Cortex of kidney (tissue), 1 donor: Measurements from ENCODE around the gene PCDHA8.
"Not testable (repeated sequence)": the region's sequence is repeated elsewhere in the genome, so short reads cannot be mapped to it uniquely, and the experiment has no call there.

Source experiments
- DNase-seq: peaks from one replicate; lab custom pipeline; 2025; lab: John Stamatoyannopoulos, UW

Gene PCDHA8, protein sequence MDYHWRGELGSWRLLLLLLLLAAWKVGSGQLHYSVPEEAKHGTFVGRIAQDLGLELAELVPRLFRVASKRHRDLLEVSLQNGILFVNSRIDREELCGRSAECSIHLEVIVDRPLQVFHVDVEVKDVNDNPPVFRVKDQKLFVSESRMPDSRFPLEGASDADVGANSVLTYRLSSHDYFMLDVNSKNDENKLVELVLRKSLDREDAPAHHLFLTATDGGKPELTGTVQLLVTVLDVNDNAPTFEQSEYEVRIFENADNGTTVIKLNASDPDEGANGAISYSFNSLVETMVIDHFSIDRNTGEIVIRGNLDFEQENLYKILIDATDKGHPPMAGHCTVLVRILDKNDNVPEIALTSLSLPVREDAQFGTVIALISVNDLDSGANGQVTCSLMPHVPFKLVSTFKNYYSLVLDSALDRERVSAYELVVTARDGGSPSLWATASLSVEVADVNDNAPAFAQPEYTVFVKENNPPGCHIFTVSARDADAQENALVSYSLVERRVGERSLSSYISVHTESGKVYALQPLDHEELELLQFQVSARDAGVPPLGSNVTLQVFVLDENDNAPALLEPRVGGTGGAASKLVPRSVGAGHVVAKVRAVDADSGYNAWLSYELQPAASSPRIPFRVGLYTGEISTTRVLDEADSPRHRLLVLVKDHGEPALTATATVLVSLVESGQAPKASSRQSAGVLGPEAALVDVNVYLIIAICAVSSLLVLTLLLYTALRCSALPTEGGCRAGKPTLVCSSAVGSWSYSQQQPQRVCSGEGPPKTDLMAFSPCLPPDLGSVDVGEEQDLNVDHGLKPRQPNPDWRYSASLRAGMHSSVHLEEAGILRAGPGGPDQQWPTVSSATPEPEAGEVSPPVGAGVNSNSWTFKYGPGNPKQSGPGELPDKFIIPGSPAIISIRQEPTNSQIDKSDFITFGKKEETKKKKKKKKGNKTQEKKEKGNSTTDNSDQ

DNA sequence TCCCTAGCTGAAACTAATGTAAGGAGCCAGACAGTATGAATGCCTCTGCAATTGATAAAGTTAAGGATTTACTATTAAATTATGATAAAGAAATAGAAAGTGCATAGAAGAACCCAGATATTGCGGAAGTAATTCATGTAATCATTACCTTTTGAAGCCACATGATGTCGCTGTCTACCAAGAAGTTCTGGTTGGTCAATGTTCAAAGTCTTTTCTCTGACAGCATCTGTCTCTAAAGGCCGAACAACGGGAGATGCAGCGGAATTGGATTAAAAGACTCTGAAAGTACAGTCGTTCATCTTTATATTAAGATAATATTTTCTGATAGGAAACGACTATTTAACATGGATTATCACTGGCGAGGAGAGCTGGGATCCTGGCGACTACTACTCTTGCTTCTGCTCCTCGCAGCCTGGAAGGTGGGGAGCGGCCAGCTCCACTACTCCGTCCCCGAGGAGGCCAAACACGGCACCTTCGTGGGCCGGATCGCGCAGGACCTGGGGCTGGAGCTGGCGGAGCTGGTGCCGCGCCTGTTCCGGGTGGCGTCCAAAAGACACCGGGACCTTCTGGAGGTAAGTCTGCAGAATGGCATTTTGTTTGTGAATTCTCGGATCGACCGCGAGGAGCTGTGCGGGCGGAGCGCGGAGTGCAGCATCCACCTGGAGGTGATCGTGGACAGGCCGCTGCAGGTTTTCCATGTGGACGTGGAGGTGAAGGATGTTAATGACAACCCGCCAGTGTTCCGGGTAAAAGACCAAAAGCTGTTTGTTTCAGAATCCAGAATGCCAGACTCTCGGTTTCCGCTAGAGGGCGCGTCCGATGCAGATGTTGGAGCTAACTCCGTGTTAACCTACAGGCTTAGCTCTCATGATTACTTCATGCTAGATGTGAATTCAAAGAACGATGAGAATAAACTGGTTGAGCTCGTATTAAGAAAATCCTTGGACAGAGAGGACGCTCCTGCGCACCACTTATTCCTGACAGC, at the start of gene PCDHA8:
TSS of gene PCDHA8 (plus strand) at position 210 of the 985 bp plus-strand sequence. CDS start at position 345, 135 bp downstream.
- no peak for DNase-seq

DNA sequence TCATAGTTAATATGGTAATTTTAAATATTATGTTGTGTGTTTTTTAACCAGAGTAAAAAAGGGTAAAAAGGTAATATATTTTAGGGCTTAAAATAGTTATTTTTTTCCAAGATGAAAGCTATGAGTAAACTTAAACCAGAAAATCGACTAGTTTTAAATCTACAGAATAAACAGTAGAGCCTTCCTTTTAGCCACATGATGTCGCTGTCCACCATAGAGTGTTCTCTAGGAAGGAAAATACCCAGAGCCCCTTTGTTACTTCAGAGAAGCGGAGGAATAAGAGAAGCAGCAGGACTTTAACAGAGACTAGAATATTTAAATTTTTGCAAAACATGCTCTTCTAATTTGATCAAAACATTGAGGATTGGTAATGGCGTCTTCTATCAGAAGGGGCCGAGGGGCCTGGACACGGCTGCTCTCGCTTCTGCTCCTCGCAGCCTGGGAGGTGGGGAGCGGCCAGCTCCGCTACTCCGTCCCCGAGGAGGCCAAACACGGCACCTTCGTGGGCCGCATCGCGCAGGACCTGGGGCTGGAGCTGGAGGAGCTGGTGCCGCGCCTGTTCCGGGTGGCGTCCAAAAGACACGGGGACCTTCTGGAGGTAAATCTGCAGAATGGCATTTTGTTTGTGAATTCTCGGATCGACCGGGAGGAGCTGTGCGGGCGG, 46.3 kb upstream of the PCDHA8 start, which contains the start of gene PCDHA2:
TSS of gene PCDHA2 (plus strand) at position 258 of the 664 bp plus-strand sequence.
- no peak for DNase-seq

DNA sequence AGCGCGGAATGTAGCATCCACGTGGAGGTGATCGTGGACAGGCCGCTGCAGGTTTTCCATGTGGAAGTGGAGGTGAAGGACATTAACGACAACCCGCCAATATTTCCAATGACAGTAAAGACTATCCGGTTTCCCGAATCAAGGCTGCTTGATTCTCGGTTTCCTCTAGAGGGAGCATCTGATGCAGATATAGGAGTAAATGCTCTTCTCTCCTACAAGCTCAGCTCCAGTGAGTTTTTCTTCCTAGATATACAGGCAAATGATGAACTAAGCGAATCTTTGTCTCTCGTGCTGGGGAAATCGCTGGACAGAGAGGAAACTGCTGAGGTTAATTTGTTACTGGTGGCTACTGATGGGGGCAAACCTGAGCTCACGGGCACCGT, 45.7 kb upstream of the PCDHA8 start:
- DNase-seq = no peak

DNA sequence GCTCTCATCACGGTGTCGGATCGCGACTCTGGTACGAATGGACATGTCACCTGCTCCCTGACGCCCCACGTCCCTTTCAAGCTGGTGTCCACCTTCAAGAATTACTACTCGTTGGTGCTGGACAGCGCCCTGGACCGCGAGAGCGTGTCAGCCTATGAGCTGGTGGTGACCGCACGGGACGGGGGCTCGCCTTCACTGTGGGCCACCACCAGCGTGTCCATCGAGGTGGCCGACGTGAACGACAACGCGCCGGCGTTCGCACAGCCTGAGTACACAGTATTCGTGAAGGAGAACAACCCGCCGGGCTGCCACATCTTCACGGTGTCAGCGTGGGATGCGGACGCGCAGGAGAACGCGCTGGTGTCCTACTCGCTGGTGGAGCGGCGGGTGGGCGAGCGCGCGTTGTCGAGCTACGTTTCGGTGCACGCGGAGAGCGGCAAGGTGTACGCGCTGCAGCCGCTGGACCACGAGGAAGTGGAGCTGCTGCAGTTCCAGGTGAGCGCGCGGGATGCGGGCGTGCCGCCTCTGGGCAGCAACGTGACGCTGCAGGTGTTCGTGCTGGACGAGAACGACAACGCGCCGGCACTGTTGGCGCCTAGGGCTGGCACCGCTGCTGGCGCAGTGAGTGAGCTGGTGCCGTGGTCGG, 44.8 kb upstream of the PCDHA8 start:
- not testable (repeated sequence) for DNase-seq

DNA sequence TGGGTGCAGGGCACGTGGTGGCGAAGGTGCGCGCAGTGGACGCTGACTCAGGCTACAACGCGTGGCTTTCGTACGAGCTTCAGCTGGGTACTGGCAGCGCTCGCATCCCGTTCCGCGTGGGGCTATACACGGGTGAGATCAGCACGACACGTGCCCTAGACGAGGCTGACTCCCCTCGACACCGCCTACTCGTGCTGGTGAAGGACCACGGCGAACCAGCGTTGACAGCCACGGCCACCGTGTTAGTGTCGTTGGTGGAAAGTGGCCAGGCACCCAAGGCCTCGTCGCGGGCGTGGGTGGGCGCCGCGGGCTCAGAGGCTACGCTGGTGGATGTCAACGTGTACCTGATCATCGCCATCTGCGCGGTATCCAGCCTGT, 44.3 kb upstream of the PCDHA8 start:
- DNase-seq = no peak

DNA sequence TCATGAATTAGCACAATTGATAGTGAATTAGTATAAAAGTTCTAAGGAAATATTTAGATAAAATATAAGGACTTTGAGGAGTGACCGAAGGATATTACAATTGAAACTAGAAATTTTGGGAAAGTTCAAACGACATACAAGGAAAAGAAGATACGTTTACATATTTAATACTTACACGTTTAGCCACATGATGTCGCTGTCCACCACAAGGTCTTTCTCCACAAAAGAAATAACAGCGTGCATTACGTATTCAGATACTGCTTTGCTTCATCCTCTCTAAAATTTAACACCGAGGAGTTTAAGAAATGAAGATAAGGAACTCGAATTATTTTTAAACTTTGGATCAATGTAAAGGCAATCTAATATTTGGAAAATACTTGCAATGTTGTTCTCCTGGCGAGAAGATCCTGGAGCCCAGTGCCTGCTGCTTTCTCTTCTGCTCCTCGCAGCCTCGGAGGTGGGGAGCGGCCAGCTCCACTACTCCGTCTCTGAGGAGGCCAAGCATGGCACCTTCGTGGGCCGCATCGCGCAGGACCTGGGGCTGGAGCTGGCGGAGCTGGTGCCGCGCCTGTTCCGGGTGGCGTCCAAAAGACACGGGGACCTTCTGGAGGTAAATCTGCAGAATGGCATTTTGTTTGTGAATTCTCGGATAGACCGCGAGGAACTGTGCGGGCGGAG, 40.0 kb upstream of the PCDHA8 start, which contains the start of gene PCDHA3:
TSS of gene PCDHA3 (plus strand) at position 242 of the 678 bp plus-strand sequence.
- DNase-seq = no peak

DNA sequence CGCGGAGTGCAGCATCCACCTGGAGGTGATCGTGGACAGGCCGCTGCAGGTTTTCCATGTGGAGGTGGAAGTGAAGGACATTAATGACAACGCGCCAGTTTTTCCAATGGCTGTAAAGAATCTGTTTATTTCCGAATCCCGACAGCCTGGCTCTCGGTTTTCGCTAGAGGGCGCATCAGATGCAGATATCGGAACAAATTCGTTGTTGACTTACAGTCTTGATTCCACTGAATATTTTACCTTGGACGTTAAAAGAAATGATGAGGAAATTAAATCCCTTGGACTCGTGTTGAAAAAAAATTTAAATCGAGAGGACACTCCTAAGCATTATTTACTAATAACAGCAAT, 39.5 kb upstream of the PCDHA8 start:
- no peak for DNase-seq

DNA sequence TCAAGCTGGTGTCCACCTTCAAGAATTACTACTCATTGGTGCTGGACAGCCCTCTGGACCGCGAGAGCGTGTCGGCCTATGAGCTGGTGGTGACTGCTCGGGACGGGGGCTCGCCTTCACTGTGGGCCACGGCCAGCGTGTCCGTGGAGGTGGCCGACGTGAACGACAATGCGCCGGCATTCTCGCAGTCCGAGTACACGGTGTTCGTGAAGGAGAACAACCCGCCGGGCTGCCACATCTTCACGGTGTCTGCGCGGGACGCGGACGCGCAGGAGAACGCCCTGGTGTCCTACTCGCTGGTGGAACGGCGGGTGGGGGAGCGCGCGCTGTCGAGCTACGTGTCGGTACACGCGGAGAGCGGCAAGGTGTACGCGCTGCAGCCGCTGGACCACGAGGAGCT, 38.6 kb upstream of the PCDHA8 start:
- DNase-seq = not testable (repeated sequence)

DNA sequence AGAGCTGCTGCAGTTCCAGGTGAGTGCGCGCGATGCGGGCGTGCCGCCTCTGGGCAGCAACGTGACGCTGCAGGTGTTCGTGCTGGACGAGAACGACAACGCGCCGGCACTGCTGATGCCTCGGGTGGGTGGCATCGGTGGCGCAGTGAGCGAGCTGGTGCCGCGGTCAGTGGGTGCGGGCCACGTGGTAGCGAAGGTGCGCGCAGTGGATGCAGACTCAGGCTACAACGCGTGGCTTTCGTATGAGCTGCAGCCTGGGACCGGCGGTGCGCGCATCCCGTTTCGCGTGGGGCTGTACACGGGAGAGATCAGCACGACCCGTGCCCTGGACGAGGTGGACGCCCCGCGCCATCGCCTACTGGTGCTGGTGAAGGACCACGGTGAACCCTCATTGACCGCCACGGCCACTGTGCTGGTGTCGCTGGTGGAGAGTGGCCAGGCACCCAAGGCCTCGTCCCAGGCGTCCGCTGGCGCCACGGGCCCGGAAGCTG, 38.2 kb upstream of the PCDHA8 start:
- DNase-seq = no peak

DNA sequence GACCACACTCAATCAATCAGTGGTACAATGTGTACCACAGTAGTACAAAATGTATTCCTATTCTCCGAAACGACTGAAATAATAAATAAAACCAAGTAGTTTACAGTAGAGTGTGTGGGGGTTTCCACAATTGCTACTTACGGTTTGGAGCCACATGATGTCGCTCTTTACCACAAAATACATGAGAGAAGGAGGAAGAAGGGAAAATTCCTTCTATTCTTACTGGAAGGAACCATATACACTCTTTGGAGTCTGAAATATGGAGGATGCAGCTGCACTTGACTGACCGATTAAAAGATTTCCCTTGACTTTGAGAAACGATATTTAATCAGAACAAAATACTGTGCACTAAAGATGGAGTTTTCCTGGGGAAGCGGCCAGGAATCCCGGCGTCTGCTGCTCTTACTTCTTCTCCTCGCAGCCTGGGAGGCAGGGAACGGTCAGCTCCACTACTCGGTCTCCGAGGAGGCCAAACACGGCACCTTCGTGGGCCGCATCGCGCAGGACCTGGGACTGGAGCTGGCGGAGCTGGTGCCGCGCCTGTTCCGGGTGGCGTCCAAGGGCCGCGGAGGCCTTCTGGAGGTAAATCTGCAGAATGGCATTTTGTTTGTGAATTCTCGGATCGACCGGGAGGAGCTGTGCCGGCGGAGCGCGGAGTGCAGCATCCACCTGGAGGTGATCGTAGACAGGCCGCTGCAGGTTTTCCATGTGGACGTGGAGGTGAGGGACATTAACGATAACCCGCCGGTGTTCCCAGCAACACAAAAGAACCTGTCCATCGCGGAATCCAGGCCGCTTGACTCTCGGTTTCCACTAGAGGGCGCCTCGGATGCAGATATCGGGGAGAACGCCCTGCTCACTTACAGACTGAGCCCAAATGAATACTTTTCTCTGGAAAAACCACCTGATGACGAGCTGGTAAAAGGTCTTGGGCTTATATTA, 33.9 kb upstream of the PCDHA8 start, which contains the start of gene PCDHA4:
TSS of gene PCDHA4 (plus strand) at position 235 of the 942 bp plus-strand sequence.
- no peak for DNase-seq

DNA sequence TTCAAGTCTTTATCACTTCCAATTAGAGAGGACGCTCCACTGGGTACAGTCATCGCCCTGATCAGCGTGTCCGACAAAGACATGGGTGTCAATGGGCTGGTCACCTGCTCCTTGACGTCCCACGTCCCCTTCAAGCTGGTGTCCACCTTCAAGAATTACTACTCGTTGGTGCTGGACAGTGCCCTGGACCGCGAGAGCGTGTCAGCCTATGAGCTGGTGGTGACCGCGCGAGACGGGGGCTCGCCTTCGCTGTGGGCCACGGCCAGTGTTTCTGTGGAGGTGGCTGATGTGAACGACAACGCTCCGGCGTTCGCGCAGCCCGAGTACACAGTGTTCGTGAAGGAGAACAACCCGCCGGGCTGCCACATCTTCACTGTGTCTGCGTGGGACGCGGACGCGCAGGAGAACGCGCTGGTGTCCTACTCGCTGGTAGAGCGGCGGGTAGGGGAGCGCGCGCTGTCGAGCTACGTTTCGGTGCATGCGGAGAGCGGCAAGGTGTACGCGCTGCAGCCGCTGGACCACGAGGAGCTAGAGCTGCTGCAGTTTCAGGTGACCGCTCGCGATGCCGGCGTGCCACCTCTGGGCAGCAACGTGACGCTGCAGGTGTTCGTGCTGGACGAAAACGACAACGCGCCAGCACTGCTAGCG, 32.6 kb upstream of the PCDHA8 start:
- DNase-seq = not testable (repeated sequence)

DNA sequence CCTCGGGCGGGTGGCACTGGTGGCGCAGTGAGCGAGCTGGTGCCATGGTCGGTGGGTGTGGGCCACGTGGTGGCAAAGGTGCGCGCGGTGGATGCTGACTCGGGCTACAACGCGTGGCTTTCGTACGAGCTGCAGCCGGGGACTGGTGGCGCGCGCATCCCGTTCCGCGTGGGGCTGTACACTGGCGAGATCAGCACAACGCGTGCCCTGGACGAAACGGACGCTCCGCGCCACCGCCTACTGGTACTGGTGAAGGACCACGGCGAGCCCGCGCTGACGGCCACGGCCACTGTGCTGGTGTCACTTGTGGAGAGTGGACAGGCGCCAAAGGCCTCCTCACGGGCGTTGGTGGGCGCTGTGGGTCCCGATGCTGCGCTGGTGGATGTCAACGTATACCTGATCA, 32.1 kb upstream of the PCDHA8 start:
- no peak for DNase-seq

DNA sequence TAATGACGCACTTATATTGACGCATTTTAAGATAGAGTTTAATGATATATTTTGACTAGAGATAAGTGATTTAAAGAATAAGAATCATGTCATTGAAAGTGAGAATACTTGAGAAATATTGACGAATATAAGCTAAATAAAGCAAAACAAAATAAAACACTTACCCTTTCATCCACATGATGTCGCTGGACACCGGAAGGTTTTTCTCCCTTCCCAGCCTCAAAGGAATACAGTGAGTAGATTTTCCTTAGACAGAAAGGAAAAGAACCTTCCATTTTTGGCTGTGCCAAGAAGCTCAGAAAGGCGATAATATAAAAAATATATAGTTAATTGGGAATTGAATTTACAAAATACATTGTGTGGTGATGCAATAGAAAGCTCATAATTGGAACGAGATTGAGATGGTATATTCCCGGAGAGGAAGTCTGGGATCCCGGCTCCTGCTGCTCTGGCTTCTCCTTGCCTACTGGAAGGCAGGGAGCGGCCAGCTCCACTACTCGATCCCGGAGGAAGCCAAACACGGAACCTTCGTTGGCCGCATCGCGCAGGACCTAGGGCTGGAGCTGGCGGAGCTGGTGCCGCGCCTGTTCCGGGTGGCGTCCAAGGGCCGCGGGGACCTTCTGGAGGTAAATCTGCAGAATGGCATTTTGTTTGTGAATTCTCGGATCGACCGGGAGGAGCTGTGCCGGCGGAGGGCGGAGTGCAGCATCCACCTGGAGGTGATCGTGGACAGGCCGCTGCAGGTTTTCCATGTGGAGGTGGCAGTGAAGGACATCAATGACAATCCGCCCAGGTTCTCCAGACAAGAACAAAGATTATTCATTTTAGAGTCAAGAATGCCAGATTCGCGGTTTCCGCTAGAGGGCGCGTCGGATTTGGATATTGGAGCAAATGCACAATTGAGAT, 19.4 kb upstream of the PCDHA8 start, which contains the start of gene PCDHA5:
TSS of gene PCDHA5 (plus strand) at position 239 of the 906 bp plus-strand sequence.
- DNase-seq = no peak

DNA sequence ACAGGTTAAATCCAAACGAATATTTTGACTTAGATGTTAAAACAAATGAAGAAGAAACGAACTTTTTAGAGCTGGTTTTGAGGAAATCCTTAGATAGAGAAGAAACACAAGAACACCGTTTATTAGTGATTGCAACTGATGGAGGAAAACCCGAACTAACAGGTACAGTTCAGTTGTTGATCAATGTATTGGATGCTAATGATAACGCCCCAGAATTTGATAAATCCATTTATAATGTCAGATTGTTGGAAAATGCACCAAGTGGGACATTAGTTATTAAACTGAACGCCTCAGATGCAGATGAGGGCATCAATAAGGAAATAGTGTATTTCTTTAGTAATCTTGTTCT, 18.7 kb upstream of the PCDHA8 start:
- DNase-seq = no peak

DNA sequence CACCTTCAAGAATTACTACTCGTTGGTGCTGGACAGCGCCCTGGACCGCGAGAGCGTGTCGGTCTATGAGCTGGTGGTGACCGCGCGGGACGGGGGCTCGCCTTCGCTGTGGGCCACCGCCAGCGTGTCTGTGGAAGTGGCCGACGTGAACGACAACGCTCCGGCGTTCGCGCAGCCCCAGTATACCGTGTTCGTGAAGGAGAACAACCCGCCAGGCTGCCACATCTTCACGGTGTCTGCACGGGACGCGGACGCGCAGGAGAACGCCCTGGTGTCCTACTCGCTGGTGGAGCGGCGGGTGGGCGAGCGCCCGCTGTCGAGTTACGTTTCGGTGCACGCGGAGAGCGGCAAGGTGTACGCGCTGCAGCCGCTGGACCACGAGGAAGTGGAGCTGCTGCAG, 18.0 kb upstream of the PCDHA8 start:
- DNase-seq = not testable (repeated sequence)

DNA sequence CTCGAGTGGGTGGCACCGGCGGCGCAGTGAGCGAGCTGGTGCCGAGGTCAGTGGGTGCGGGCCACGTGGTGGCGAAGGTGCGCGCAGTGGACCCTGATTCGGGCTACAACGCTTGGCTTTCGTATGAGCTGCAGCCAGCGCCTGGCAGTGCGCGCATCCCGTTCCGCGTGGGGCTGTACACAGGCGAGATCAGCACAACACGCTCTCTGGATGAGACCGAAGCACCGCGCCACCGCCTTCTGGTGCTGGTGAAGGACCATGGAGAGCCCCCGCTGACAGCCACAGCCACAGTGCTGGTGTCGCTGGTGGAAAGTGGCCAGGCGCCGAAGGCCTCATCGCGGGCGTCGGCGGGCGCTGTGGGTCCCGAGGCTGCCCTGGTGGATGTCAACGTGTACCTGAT, 17.5 kb upstream of the PCDHA8 start:
- DNase-seq = no peak
